WTC11 (cell line): ENCODE data around the gene ZMYND12.

ENCODE experiments used
- CTCF ChIP-seq: fragments of 200-600 bp; IDR thresholded peaks from 2 replicates; pipeline ENCODE4 v1.8.0; 2022; ENCODE audit warnings: antibody characterized with exemption
- E2F1 ChIP-seq: sonication (generic); formaldehyde crosslinking; IDR thresholded peaks from 2 replicates; pipeline ENCODE4 v1.8.0; 2022; ENCODE audit warnings: mild to moderate bottlenecking, missing genetic modification reagents

GRCh38 chr1:42479621-42480020 is 23.8 kb upstream of the ZMYND12 start:
- no peak for TF ChIP-seq E2F1
- no peak for TF ChIP-seq CTCF
